GM12892 (cell line): ENCODE measurements around the gene RAB25.
"Not testable (repeated sequence)": the region's sequence is repeated elsewhere in the genome, so short reads cannot be mapped to it uniquely, and the experiment has no call there.

ENCODE experiments used
- DNase-seq: peaks from one replicate; pipeline ENCODE4 v3.0.0; 2011; ENCODE audit not compliant: insufficient read length
- FAIRE-seq: peaks from 2 replicates; lab custom pipeline; 2011; peaks lifted over from hg19 to GRCh38; lab: Jason Lieb, UNC
- POLR2A ChIP-seq: IDR thresholded peaks from 2 replicates; pipeline ENCODE4 v1.6.1; 2011; ENCODE audit warnings: low read depth, low read length, control low read depth
- POLR2AphosphoS5 ChIP-seq: IDR thresholded peaks from 2 replicates; pipeline ENCODE4 v1.6.1; 2011; ENCODE audit warnings: low read depth, low read length, control low read depth
- TAF1 ChIP-seq: IDR thresholded peaks from 2 replicates; pipeline ENCODE4 v1.6.1; 2011; ENCODE audit warnings: low read depth, mild to moderate bottlenecking, control low read depth, low read length, borderline replicate concordance

The RAB25 gene

DNA sequence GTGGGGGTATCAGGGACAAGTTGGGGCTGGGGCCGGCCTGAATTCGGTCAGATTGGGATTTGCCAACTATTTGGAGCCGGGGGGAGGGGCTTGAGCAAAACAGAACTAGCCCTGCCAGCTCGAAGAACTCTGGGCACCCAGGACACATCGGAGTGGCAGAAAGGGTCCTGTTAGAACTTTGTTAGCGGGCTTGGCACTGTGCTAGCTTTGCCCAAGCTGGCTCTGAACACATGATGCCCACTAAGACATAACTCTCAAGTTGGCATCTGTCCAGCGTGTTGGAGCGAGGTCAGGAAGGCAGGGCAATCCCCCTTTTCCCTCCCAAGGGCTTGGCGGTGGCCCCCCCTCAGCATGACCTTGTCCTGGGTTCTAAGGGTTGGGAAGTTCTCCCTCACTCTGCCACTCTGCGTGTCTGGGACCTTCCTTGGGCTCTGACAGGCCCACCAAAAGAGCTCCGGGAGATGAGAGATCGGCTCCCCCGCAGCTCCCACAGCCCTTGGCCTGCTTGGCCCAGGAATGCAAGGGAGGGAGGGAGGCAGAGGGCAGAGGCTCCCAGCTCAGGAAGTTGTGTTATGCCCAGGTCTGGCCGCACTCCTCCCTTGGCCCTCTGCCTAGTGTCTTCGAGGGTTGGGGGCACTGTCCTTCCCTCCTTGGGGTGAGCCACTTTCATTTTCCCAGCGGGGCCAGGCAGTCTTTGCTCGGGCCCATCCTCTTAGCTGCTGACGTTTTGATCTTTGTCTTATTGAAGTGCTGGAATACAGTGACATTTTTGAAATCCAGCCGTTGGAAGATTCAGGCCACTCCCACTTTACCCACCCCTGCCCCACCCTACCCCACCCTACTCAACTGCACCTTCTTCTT lies 54.8 kb downstream of the RAB25 start:
- no peak for FAIRE-seq
- TF ChIP-seq POLR2A: no peak
- no peak for TF ChIP-seq TAF1
- no peak for TF ChIP-seq POLR2AphosphoS5
- no peak for DNase-seq

DNA sequence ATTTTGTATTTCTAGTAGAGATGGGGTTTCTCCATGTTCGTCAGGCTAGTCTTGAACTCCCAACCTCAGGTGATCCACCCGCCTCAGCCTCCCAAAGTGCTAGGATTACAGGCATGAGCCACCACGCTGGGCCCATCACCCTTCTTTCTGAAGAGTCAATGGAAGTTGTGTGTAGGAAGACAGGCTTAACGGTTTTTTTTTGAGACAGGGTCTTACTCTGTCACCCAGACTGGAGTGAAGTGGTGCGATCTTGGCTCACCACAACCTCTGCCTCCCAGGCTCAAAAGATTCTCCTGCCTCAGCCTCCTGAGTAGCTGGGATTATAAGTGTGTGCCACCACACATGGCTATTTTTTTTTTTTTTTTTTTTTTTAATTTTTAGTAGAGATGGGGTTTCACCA lies 55.8 kb downstream of the RAB25 start:
- not testable (repeated sequence) for DNase-seq, FAIRE-seq

DNA sequence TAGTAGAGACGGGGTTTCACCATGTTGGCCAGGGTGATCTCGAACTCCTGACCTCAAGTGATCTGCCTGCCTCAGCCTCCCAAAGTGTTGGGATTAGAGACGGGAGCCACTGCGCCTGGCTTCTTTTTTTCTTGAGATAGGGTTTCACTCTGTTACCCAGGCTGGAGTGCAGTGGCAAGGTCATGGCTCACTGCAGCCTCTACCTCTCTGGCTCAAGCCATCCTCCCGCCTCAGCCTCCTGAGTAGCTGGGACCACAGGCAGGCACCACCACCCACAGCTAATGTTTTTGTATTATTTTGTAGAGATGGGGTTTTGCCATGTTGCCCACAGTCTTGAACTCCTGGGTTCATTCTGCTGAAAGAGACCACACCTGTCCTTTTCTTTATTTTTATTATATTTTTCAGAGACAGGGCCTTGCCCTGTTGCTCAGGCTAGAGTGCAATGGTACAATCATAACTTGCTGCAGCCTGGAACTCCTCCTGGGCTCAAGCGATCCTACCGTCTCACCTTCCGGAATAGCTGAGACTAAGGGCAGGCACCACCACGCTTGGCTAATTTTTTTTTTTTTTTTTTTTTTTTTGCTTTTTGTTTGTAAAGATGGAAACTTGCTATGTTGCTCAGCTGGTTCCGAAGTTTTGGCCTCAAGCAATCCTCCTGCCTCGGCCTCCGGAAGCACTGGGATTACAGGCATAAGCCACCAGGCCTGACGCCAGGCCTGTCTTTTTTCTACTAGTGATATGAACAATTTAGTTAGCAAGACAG lies 56.6 kb downstream of the RAB25 start:
- DNase-seq (no peak), FAIRE-seq (no peak)
- TF ChIP-seq POLR2A: no peak
- TF ChIP-seq POLR2AphosphoS5: no peak
- no peak for TF ChIP-seq TAF1

DNA sequence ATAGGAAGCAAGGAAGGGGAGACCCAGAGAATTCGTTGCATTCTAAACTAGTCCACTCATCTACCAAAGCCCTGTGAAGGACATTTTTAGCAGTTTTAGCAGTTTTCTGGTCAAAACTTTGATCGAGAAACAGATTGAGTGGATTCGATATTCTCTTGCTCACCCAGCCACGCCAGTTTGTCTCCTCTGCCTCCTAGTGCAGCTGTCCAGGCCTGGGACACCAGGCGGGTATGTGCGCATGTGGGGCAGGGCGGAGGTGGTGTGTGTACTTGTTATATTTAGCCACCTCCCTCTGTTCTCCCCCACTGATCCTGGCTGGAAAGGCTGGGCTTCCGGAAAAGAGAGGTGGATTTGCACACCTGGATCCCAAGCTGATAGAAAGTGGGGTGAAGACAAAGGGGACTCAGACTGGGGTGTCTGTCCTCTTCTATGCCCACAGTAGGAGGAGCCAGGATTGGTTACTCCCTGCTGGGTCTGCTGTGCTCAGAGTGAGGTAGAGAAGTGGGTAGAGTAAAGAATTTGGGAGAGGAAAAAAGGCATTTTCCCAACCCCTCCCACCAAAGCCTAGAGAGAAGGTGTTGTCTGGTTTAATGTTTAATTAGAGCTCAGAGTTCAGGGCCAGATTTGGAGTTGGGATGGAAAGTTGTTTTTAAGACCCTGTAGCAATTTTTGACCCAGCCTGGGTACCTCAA lies 57.4 kb downstream of the RAB25 start:
- FAIRE-seq (no peak), DNase-seq (no peak)
- TF ChIP-seq TAF1 (no peak), POLR2AphosphoS5 (no peak), POLR2A (no peak)

DNA sequence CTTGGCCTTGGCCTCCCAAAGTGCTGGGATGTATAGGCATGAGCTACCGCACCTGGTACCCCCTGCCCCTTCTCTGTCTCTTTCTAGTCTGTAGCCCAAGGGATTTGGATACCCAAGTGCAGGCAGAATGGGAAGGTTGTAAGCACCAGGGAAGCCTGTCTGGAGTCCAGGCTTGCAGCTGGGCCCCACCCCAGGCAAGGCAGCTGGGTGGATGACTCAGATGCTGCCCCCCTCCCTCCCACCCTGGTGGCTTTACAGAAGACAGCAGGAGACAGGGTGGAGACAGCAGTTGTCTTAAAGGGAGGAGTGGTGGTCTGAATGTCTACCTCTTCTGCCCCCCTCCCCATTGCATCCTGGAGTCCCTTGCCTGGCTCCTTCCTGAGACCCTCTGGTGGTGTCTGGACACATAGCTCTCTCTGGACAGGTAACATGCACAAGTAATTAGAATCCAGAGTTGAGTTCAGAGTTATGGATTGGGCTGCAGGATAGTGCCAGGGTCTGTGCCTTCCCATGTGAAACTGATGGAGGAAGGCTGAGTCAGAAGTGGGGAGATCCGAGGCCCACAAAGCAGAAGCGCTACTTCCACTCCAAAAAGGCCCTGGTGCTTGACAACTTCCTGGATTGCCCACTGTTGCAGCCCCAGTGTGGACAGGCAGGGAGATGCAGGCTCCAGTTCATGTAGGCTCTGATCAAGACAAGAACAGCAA lies 58.7 kb downstream of the RAB25 start:
- FAIRE-seq (no peak), DNase-seq (no peak)
- no peak for TF ChIP-seq TAF1
- TF ChIP-seq POLR2A: no peak
- no peak for TF ChIP-seq POLR2AphosphoS5
